Subcutaneous abdominal adipose tissue (tissue), 5 donors: ENCODE measurements around the gene FILIP1L.
"Not testable (repeated sequence)": the region's sequence is repeated elsewhere in the genome, so short reads cannot be mapped to it uniquely, and the experiment has no call there.

Experiments used
- H3K27ac ChIP-seq: one replicate; pipeline ENCODE4 v1.7.0; 2013; ENCODE audit warnings: low read depth, mild to moderate bottlenecking, inconsistent platforms, low read length, moderate library complexity
- H3K27me3 ChIP-seq, 5 donors: one replicate each; pipeline ENCODE4 v1.7.0; 2013; ENCODE audit warnings: low read length in 5 of 5, inconsistent platforms in 1 of 5; ENCODE audit not compliant: control insufficient read depth in 5 of 5, insufficient read depth in 4 of 5
- H3K36me3 ChIP-seq, 5 donors: one replicate each; pipeline ENCODE4 v1.7.0; 2013; ENCODE audit warnings: low read length in 5 of 5; ENCODE audit not compliant: control insufficient read depth in 5 of 5, insufficient read depth in 5 of 5
- H3K4me1 ChIP-seq, 5 donors: one replicate each; pipeline ENCODE4 v1.7.0; 2013; ENCODE audit warnings: low read length in 5 of 5, mild to moderate bottlenecking in 3 of 5, moderate library complexity in 1 of 5; ENCODE audit not compliant: control insufficient read depth in 5 of 5, insufficient read depth in 5 of 5
- H3K4me3 ChIP-seq, 5 donors: one replicate each; pipeline ENCODE4 v1.7.0; 2013; ENCODE audit warnings: low read length in 5 of 5, low read depth in 1 of 5
- H3K9ac ChIP-seq, 5 donors: one replicate each; pipeline ENCODE4 v1.7.0; 2013; ENCODE audit warnings: low read length in 5 of 5, mild to moderate bottlenecking in 4 of 5, moderate library complexity in 3 of 5
- H3K9me3 ChIP-seq, 5 donors: one replicate each; pipeline ENCODE4 v1.7.0; 2013; ENCODE audit warnings: low read length in 5 of 5; ENCODE audit not compliant: control insufficient read depth in 5 of 5
- donor health status: healthy.
- donor health status: healthy.
- donor health status: healthy.
- donor health status: healthy.
- donor health status: healthy.

Gene FILIP1L

DNA sequence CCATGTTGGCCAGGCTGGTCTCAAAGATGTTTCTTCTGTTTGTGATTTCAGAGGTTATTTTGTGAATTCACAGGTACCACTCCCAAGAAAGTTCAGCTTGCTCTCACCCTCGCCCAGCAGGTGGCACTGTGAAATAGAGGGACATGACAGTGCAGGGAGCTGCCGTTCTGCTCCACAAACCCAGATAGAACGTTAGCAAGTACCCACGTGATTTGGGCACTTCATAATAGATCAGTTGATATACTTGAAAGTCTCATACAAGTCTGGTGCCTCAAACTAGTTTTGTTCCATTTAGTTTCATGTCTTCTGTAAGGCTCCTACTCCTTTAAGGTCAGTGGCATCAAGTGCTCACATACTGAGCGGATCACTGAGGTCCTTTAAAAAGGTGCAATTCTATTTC is 45.5 kb downstream of the FILIP1L start:
- Histone ChIP-seq H3K9me3 (no peaks in the 10 kb centered on the region), H3K36me3 (no peaks in the 10 kb centered on the region), H3K9ac (no peak overlapping the region), H3K27me3 (no peaks in the 10 kb centered on the region), H3K27ac (peak overlapping the region; percentile 27), H3K4me3 (peak overlapping the region in 1 of 5 donors; percentile 36), H3K4me1 (peaks cover 0 to 32% (median 28%) of the 10 kb centered on the region in 5 donors)

GRCh38 chr3:100067589-100067988 is 46.7 kb downstream of the FILIP1L start:
- H3K36me3 ChIP-seq: no peaks in the 10 kb centered on the region
- no peak overlapping the region for H3K9ac ChIP-seq
- no peaks in the 10 kb centered on the region for H3K27me3 ChIP-seq
- peaks cover 0 to 20% (median 16%) of the 10 kb centered on the region in 5 donors for H3K4me1 ChIP-seq
- H3K4me3 ChIP-seq: no peak overlapping the region
- no peak overlapping the region for H3K27ac ChIP-seq
- no peaks in the 10 kb centered on the region for H3K9me3 ChIP-seq

DNA sequence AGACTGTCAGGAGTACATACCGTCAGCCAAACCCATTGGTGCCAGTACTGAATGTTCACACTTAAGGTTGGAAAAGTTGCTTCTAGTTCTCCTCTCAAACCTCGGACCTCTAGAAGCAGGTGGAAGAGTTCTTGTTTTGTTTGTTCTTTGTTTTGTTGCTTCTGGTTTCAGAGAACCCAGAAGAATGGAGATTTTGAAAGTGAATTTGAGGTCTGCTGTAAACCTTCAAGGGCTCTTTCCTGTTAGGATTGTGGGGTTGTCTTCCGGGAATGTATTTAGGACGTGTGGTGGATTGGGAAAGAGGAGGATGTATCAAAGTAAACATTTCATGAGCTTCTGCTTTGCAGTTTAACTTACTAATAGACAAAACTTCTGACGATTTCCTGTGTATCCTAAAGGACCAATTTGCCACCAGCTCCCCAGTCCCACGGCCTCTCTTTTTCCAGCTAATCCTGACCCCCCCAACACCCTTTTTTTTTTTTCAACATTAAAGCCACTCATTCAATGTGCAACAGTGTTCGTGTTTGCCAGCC is 50.3 kb downstream of the FILIP1L start:
- no peaks in the 10 kb centered on the region for H3K36me3 ChIP-seq
- peaks cover 0 to 4% (median 2%) of the 10 kb centered on the region in 5 donors for H3K4me1 ChIP-seq
- H3K4me3 ChIP-seq: no peak overlapping the region
- no peak overlapping the region for H3K27ac ChIP-seq
- H3K9ac ChIP-seq: peak overlapping the region in 1 of 5 donors; percentile 24
- H3K9me3 ChIP-seq: no peaks in the 10 kb centered on the region
- H3K27me3 ChIP-seq: no peaks in the 10 kb centered on the region

- Histone ChIP-seq H3K4me1 (peaks cover 0 to 8% (median 8%) of the 10 kb centered on the region in 5 donors), H3K4me3 (no peak overlapping the region), H3K27me3 (no peaks in the 10 kb centered on the region), H3K27ac (no peak overlapping the region), H3K9me3 (no peaks in the 10 kb centered on the region), H3K36me3 (no peaks in the 10 kb centered on the region), H3K9ac (no peak overlapping the region)
Measured at GRCh38 chr3:100062665-100063064, 51.6 kb downstream of the FILIP1L start.

DNA sequence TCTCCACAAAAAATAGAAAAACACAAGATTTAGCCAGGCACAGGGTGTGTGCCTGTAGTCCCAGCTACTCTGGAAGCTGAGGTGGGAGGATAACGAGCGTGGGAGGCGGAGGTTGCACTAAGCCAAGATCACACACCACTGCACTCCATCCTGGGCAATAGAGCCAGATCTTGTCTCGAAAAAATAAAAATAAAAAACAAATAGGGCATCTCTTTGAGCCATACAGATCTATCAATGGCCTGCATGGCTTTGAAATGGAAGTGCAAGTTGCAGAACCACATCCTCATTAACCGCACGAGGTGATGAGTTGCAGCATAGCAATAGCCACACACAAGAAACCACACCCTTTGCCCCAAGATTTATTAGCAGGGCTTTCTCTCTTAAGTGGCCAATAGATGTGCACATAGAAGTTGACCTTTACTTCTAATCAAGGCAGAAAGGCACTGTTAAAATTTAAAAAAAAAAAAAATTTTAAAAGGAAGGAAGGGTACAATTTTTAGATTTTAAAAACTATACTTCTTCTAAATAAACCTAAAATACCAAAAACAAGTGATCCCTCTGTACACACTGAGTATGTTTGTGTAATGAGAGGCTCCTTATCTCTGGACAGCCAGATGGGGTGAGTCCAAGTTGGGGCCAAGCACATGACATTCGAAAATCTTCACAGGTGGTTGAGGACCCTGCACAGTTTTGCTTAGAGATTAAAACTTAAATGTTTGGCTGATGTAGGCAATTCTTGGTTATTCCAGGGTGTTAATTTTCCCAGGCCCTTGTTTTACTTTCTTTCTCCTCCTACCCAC is 53.4 kb downstream of the FILIP1L start:
- H3K9me3 ChIP-seq: no peaks in the 10 kb centered on the region
- H3K4me1 ChIP-seq: peaks cover 0 to 16% (median 13%) of the 10 kb centered on the region in 5 donors
- H3K4me3 ChIP-seq: no peak overlapping the region
- no peaks in the 10 kb centered on the region for H3K27me3 ChIP-seq
- no peak overlapping the region for H3K9ac ChIP-seq
- no peak overlapping the region for H3K27ac ChIP-seq
- no peaks in the 10 kb centered on the region for H3K36me3 ChIP-seq

DNA sequence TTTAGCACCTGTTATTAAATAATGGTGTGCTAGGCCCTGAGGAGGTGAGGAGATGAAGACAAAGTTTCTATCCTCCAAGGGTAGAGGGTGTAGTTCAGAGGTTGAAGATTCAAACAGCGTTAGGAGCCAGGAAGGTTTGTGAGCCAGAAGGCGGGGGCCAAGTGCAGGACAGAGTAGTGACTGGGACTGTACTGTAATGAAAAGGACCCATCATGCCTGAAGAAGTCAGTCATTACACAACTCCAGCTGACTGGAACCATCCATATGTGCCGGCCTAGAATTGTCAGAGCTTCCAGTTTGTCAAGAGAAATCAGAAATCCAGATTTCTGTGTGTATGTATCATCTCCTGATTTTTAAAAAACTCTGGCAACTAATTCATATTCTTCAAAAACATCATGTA is 54.8 kb downstream of the FILIP1L start:
- Histone ChIP-seq H3K4me3 (no peak overlapping the region), H3K9ac (no peak overlapping the region), H3K27me3 (no peaks in the 10 kb centered on the region), H3K4me1 (peaks cover 0 to 16% (median 13%) of the 10 kb centered on the region in 5 donors), H3K27ac (no peak overlapping the region), H3K9me3 (no peaks in the 10 kb centered on the region), H3K36me3 (no peaks in the 10 kb centered on the region)

- Histone ChIP-seq H3K27ac (no peak overlapping the region), H3K4me3 (no peak overlapping the region), H3K9ac (no peak overlapping the region), H3K36me3 (no peaks in the 10 kb centered on the region), H3K4me1 (peaks cover 0 to 26% (median 11%) of the 10 kb centered on the region in 5 donors), H3K9me3 (peaks cover 0 to 3% (median 0%) of the 10 kb centered on the region in 5 donors), H3K27me3 (no peaks in the 10 kb centered on the region)
Measured at GRCh38 chr3:100057716-100058575, 56.4 kb downstream of the FILIP1L start.

DNA sequence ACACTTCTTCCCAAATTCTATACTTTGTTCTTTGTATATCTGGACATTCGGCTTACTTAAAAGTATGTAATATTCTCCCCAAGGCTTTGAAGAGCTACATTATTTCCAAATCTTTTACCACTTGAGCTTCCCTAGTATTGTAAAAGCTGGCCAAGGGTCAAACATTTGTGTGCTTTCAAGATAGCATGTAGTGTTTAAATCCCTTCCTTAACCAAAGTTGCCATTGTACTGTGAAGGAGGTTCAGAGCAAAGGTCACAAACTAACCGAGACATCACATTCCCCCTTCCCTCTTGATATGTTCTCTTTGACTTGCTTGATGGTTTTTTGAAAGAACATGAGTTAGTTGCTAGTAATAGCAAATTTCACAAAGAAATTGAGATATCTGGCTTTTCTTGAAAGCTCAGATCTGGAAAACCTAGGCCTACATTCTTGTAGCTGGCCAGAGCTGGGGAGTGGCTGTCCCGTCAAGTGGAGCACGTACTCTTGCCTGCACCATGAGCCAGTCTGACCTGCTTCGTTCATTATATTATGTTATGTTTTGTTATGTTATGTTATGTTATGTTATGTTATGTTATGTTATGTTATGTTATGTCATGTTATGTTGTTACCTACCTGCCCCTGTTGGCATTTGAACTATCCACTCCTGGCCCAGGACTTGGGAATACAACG is 60.2 kb downstream of the FILIP1L start:
- peak overlapping the region; percentile 3 for H3K27ac ChIP-seq

GRCh38 chr3:100051513-100051912 is 62.8 kb downstream of the FILIP1L start:
- H3K27me3 ChIP-seq, H3K4me3 ChIP-seq, H3K9ac ChIP-seq, H3K27ac ChIP-seq, H3K36me3 ChIP-seq, H3K9me3 ChIP-seq: not testable (repeated sequence)
- peaks cover 0 to 20% (median 17%) of the 10 kb centered on the region in 5 donors for H3K4me1 ChIP-seq

More for the DNA sequence above, 60.2 kb downstream of the FILIP1L start:
- H3K4me1 ChIP-seq: peaks cover 0 to 26% (median 11%) of the 10 kb centered on the region in 5 donors
- H3K27me3 ChIP-seq: no peaks in the 10 kb centered on the region
- H3K36me3 ChIP-seq: no peaks in the 10 kb centered on the region
- no peak overlapping the region for H3K9ac ChIP-seq
- peaks cover 0 to 3% (median 0%) of the 10 kb centered on the region in 5 donors for H3K9me3 ChIP-seq
- no peak overlapping the region for H3K4me3 ChIP-seq
